Smooth muscle cell (in vitro differentiated cells): Measurements from ENCODE around the gene TEX19. TPM values are rescaled to one million over a fixed set of nuclear protein-coding genes. Genes with fewer than 3 reads are reported as not detected.

ENCODE experiments used
- DNase-seq: peaks from one replicate; lab custom pipeline; 2025; ENCODE audit not compliant: unreplicated experiment; lab: John Stamatoyannopoulos, UW
- H2AFZ ChIP-seq: fragments of 200-600 bp; sonication (generic); 2 replicates; pipeline ENCODE4 v1.6.0; 2016; ENCODE audit warnings: antibody characterized with exemption, low read depth, mild to moderate bottlenecking
- H3F3A ChIP-seq: fragments of 200-600 bp; sonication (generic); 2 replicates; pipeline ENCODE4 v1.6.0; 2017; ENCODE audit warnings: antibody characterized with exemption, low read depth
- H3K27ac ChIP-seq: fragments of 200-600 bp; sonication (generic); 2 replicates; pipeline ENCODE4 v1.5.1; 2016; ENCODE audit warnings: low read depth, mild to moderate bottlenecking
- H3K27me3 ChIP-seq: fragments of 200-600 bp; sonication (generic); 2 replicates; pipeline ENCODE4 v1.6.1; 2016; ENCODE audit warnings: low read depth, mild to moderate bottlenecking
- H3K36me3 ChIP-seq: fragments of 200-600 bp; sonication (generic); 2 replicates; pipeline ENCODE4 v1.5.1; 2016; ENCODE audit warnings: low read depth
- H3K4me1 ChIP-seq: fragments of 200-600 bp; sonication (generic); 2 replicates; pipeline ENCODE4 v1.5.1; 2016; ENCODE audit warnings: low read depth
- H3K4me2 ChIP-seq: fragments of 200-600 bp; sonication (generic); 2 replicates; pipeline ENCODE4 v1.6.0; 2016; ENCODE audit warnings: mild to moderate bottlenecking
- H3K4me3 ChIP-seq: fragments of 200-600 bp; sonication (generic); 2 replicates; pipeline ENCODE4 v1.5.1; 2016; ENCODE audit warnings: mild to moderate bottlenecking
- H3K79me2 ChIP-seq: fragments of 200-600 bp; sonication (generic); 2 replicates; pipeline ENCODE4 v1.6.0; 2016; ENCODE audit warnings: low read depth, mild to moderate bottlenecking
- H3K9ac ChIP-seq: fragments of 200-600 bp; sonication (generic); 2 replicates; pipeline ENCODE4 v1.6.0; 2016; ENCODE audit warnings: low read depth
- H3K9me3 ChIP-seq: fragments of 200-600 bp; sonication (generic); replicated peaks from 2 replicates; pipeline ENCODE4 v1.5.1; 2016; ENCODE audit warnings: low read depth
- H4K20me1 ChIP-seq: fragments of 200-600 bp; sonication (generic); 2 replicates; pipeline ENCODE4 v1.6.0; 2016; ENCODE audit warnings: low read depth
- CTCF ChIP-seq: fragments of 200-600 bp; sonication (generic); IDR thresholded peaks from 2 replicates; pipeline ENCODE4 v1.5.1; 2017; ENCODE audit warnings: borderline replicate concordance, mild to moderate bottlenecking, antibody characterized with exemption; ENCODE audit not compliant: insufficient read depth, poor library complexity, severe bottlenecking
- WGBS: methylation state at CpG from one replicate; pipeline ENCODE4 v1.1.7; 2016; ENCODE audit warnings: low lambda C conversion rate; 5-methylcytosine and 5-hydroxymethylcytosine counted together
- polyA plus RNA-seq: library from polyadenylated mRNA; unstranded; fragments of >200 nt; fragmentation: Nextera tagmentation; extraction: Ambion mirVana; gene quantifications from 2 replicates; pipeline ENCODE4 v1.2.1, GENCODE V29; 2016
- total RNA-seq: library from RNA; depleted of rRNA; stranded (reverse); fragments of >200 nt; gene quantifications from 2 replicates; pipeline ENCODE4 v1.2.3, GENCODE V29; 2014

The TEX19 gene
- total and polyA plus RNA-seq, 2 experiments from 2014 or later, result not detected

GRCh38 chr17:82314727-82315605 is 44.1 kb upstream of the TEX19 start:
- no peaks in the 10 kb centered on the region for H3K79me2 ChIP-seq
- H2AFZ ChIP-seq, result no peak overlapping the region
- no peaks in the 10 kb centered on the region for H3K9me3 ChIP-seq
- H3K27ac ChIP-seq, result no peak overlapping the region
- TF ChIP-seq CTCF, result no peak
- peaks cover 4% of the 10 kb centered on the region for H3K4me1 ChIP-seq
- no peak overlapping the region for H3K4me2 ChIP-seq
- no peaks in the 10 kb centered on the region for H3K36me3 ChIP-seq
- H4K20me1 ChIP-seq, result no peaks in the 10 kb centered on the region
- no peak overlapping the region for H3K9ac ChIP-seq
- WGBS, result 91% methylated on average over 26 of the region's 32 CpGs
- no peaks in the 10 kb centered on the region for H3K27me3 ChIP-seq
- H3F3A ChIP-seq, result no peaks in the 10 kb centered on the region
- no peak for DNase-seq
- no peak overlapping the region for H3K4me3 ChIP-seq

GRCh38 chr17:82315703-82316358 is 43.2 kb upstream of the TEX19 start:
- Histone ChIP-seq H3K36me3 (no peaks in the 10 kb centered on the region), H2AFZ (no peak overlapping the region), H3K4me3 (no peak overlapping the region), H3K27me3 (no peaks in the 10 kb centered on the region), H3K9ac (no peak overlapping the region), H3K9me3 (no peaks in the 10 kb centered on the region), H4K20me1 (no peaks in the 10 kb centered on the region), H3K4me2 (no peak overlapping the region), H3F3A (no peaks in the 10 kb centered on the region), H3K27ac (no peak overlapping the region), H3K79me2 (no peaks in the 10 kb centered on the region), H3K4me1 (peaks cover 4% of the 10 kb centered on the region)
- no peak for DNase-seq
- no peak for TF ChIP-seq CTCF
- WGBS, result 61% methylated on average over 27 of the region's 36 CpGs

GRCh38 chr17:82316651-82317393 is 42.2 kb upstream of the TEX19 start:
- H3K27ac ChIP-seq, result no peak overlapping the region
- DNase-seq, result no peak
- no peaks in the 10 kb centered on the region for H3F3A ChIP-seq
- H3K4me1 ChIP-seq, result peaks cover 4% of the 10 kb centered on the region
- H3K79me2 ChIP-seq, result no peaks in the 10 kb centered on the region
- no peaks in the 10 kb centered on the region for H3K36me3 ChIP-seq
- no peak overlapping the region for H3K9ac ChIP-seq
- no peaks in the 10 kb centered on the region for H3K9me3 ChIP-seq
- H4K20me1 ChIP-seq, result no peaks in the 10 kb centered on the region
- H2AFZ ChIP-seq, result no peak overlapping the region
- TF ChIP-seq CTCF, result no peak
- 93% methylated on average over 29 of the region's 29 CpGs for whole genome bisulfite sequencing
- H3K27me3 ChIP-seq, result peaks cover under 1% of the 10 kb centered on the region
- no peak overlapping the region for H3K4me3 ChIP-seq
- H3K4me2 ChIP-seq, result no peak overlapping the region
